MM.1S (cell line): ENCODE measurements around the gene GATA2.

Experiments used
- CTCF ChIP-seq: fragments of 300-600 bp; sonication (generic); IDR thresholded peaks from 2 replicates; pipeline ENCODE4 v1.5.1; 2016; ENCODE audit warnings: antibody characterized with exemption, low read length, mixed read lengths
- EZH2phosphoT487 ChIP-seq: fragments of 300-600 bp; sonication (generic); IDR thresholded peaks from 2 replicates; pipeline ENCODE4 v1.6.1; 2018; ENCODE audit warnings: antibody characterized with exemption, low read length

- TF ChIP-seq CTCF, result no peak
- no peak for TF ChIP-seq EZH2phosphoT487
These were observed 39.3 kb upstream of the GATA2 start for GRCh38 chr3:128532012-128532983.
